ENCODE measurements around the gene SCYL1. TPM values are rescaled to one million over a fixed set of nuclear protein-coding genes. Genes with fewer than 3 reads are reported as not detected.

SCYL1 gene
- total RNA-seq = 49.5 and 64.5 TPM in 2 replicates

DNA sequence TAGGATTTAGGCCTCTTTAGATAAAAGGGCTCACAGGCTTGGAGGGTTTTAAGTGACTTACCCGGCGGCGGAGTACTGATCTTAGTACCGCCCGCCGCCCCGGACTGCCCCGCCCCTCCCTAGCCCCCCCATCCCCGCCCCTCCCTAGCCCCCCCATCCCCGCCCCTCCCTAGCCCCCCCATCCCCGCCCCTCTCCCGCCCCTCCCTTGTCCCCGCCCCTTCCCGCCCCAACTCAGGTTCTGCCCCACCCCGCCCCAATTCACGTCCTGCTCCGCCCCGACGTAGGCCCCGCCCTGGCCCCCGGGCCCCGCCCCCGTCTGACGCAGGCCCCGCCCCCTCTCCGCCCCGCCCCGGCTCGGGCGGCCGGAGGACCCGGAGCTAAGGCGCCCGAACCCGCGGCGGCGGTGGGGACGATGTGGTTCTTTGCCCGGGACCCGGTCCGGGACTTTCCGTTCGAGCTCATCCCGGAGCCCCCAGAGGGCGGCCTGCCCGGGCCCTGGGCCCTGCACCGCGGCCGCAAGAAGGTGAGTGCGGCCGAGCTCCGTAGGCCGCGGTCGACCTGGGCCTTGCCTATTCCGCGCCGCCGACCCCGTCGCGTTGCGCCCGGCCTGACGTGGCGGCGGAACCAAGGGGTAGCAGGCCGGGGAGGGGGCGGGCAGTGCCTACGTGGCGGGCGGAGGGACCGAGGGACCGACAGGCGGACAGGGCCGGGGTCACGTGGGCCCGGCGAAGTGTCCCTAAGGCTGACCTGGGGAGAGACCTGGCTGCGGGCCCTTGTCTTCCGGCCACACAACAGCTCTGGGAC, at the start of gene SCYL1:
TSS of gene SCYL1 (plus strand) at position 343 of the 805 bp plus-strand sequence. CDS start at position 414, 71 bp downstream.
- Histone ChIP-seq H3K27me3 (ENCODE audit: control insufficient read depth, insufficient read depth, low read length) (no peaks in the 10 kb centered on the region), H3K36me3 (ENCODE audit: control insufficient read depth, insufficient read depth, low read length) (peaks cover 15% of the 10 kb centered on the region), H3K4me3 (ENCODE audit: low read depth, low read length) (peak within 1 kb of the TSS; percentile 95)
- TF ChIP-seq, protein P1, sequence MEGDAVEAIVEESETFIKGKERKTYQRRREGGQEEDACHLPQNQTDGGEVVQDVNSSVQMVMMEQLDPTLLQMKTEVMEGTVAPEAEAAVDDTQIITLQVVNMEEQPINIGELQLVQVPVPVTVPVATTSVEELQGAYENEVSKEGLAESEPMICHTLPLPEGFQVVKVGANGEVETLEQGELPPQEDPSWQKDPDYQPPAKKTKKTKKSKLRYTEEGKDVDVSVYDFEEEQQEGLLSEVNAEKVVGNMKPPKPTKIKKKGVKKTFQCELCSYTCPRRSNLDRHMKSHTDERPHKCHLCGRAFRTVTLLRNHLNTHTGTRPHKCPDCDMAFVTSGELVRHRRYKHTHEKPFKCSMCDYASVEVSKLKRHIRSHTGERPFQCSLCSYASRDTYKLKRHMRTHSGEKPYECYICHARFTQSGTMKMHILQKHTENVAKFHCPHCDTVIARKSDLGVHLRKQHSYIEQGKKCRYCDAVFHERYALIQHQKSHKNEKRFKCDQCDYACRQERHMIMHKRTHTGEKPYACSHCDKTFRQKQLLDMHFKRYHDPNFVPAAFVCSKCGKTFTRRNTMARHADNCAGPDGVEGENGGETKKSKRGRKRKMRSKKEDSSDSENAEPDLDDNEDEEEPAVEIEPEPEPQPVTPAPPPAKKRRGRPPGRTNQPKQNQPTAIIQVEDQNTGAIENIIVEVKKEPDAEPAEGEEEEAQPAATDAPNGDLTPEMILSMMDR (IDR thresholded peaks at IDR 0.05; ENCODE audit: insufficient read depth, low read length, severe bottlenecking) = no peak
- FAIRE-seq = no peak
- peak; percentile 27 for DNase-seq (ENCODE audit: low read depth)

DNA sequence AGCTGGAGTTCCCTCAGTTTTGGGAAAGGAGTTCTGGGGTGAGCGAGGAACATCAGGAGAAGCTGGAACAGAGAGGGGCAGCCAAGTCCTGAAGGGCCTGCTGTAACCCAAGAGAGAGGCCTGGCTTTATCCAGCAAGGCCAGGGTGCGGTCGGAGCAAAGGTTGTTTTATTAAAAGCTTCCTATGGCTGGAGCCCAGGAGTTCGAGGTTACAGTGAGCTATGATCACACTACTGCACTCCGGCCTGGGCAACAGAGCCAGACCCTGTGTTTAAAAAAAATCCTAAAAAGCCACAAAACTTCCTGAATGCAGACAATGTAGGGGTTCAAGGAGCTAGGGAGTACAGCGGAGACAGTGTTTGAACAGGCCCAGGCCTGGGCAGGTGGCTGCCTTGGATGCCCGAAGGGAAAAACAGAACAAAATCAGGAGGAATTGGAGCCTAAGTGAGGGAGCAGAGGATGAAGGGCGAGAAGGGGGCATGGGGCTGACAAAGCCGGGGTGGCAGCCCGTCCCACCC, 48.2 kb upstream of the SCYL1 start:
- TF ChIP-seq, protein P1 (IDR thresholded peaks at IDR 0.05; ENCODE audit: insufficient read depth, low read length, severe bottlenecking) = no peak
- FAIRE-seq (no peak), DNase-seq (ENCODE audit: low read depth) (no peak)
- H3K4me3 ChIP-seq (ENCODE audit: low read depth, low read length) = peak overlapping the region; percentile 75
- no peaks in the 10 kb centered on the region for H3K36me3 ChIP-seq (ENCODE audit: control insufficient read depth, insufficient read depth, low read length)
- no peaks in the 10 kb centered on the region for H3K27me3 ChIP-seq (ENCODE audit: control insufficient read depth, insufficient read depth, low read length)

DNA sequence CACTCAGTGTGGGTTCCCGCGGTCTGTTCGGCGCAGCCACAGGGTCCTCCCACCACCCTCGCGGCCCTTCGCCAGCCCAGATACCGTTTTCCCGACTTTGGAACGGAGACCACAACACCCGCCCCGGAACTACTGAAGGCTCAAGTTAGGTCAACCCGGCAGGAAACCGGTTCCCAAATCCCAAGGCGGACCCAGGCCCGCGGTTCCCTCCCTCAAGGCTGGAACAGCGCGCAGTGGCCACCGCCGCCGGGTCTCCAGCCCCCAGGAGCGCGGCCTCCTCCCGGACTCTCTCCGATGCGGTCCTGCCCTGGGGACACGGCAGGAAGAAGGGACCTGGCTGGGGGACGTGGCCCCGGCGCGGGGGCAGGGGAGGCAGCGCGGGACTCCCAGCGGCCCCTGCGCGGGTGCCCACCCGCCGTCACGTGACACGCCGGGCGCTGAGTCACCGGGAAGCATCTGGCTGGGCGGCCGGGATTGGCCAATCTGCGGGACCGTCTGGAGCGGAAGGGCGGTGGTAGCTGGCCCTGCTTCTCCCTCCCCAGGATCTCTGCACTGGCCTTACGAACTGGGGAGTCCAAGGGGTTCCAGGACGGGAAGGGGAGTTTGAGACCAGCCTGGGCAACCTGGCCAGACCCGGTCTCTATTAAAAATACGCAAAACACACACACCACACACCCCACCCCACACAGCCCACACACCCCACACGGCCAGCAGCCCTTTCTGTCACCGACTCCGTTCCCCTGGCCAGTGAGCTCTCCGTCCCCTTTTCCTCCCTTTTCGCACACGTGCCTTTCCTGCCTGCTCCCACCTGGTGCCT, 47.5 kb upstream of the SCYL1 start:
- DNase-seq (ENCODE audit: low read depth) = peak; percentile 85
- TF ChIP-seq, protein P1 (IDR thresholded peaks at IDR 0.05; ENCODE audit: insufficient read depth, low read length, severe bottlenecking) = no peak
- H3K27me3 ChIP-seq (ENCODE audit: control insufficient read depth, insufficient read depth, low read length) = no peaks in the 10 kb centered on the region
- H3K4me3 ChIP-seq (ENCODE audit: low read depth, low read length) = peak overlapping the region; percentile 75
- no peaks in the 10 kb centered on the region for H3K36me3 ChIP-seq (ENCODE audit: control insufficient read depth, insufficient read depth, low read length)
- FAIRE-seq = no peak

DNA sequence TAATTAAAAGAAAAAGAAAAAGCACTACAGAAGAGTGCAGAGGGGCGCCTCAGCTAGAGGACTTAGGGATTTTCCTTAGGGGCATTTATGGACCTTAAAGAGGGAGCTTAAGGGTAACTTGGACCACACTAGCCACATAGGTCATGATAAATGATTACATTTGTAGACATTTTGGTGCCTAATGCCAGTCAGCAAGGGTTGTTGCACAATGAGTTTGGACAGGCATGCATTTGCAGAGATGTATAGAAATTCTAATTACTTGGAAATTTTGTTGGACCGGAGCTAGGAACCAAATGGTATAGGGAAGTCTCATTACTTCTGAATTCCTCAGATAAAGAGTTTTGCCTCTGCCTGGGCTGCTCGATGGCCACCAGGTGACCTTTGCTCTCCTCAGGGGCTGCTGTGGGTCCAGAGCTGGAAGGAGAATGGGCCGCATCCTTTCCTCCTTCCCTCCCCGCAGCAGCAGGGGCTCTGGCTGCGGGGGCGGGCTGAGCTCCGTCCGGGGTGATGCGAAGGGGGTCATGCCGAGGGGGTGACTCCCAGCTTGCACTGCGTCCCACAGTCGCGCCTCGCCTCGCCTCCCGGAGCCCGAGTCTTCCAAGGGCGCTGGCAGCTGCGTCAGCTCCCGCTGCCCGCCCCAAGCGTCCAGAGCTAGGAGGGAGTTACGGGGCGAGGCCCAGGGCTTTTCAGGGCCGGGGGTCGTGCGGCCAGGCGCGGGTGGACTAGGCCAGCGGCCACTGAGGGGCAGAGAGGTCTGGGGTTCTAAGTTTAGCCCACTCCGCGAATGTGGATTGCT, 46.3 kb upstream of the SCYL1 start:
- Histone ChIP-seq H3K4me3 (ENCODE audit: low read depth, low read length) (no peak overlapping the region), H3K27me3 (ENCODE audit: control insufficient read depth, insufficient read depth, low read length) (no peaks in the 10 kb centered on the region), H3K36me3 (ENCODE audit: control insufficient read depth, insufficient read depth, low read length) (no peaks in the 10 kb centered on the region)
- FAIRE-seq (no peak), DNase-seq (ENCODE audit: low read depth) (no peak)
- TF ChIP-seq, protein P1 (IDR thresholded peaks at IDR 0.05; ENCODE audit: insufficient read depth, low read length, severe bottlenecking) = no peak
